ENCODE results near the gene ARIH2.
A peak's percentile ranks its signal among the peaks of the same experiment; 100 is the strongest.

The ARIH2 gene

DNA sequence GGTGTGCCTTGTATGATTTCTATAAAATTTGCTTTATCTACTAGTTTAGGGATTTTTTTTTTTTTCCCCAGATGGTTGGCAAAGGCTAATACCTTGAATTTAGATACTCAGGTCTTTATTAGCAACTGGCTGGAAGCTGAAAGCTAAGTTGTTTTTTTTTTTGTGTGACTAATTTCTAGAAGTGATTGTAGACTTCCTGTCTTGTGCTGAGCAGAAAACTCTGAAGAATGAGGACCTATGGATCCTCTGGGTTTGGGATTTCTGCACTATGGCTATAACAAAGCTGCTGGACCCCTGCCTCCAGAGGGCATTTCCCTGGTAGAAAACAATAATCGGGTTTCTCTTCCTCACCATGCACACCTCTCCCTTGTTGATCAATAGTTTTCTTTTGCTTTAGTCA lies 10.0 kb downstream of the ARIH2 start:
- no peak for DNase-seq (ENCODE audit: low read depth in 1 of 2, low spot score in 1 of 2)

DNA sequence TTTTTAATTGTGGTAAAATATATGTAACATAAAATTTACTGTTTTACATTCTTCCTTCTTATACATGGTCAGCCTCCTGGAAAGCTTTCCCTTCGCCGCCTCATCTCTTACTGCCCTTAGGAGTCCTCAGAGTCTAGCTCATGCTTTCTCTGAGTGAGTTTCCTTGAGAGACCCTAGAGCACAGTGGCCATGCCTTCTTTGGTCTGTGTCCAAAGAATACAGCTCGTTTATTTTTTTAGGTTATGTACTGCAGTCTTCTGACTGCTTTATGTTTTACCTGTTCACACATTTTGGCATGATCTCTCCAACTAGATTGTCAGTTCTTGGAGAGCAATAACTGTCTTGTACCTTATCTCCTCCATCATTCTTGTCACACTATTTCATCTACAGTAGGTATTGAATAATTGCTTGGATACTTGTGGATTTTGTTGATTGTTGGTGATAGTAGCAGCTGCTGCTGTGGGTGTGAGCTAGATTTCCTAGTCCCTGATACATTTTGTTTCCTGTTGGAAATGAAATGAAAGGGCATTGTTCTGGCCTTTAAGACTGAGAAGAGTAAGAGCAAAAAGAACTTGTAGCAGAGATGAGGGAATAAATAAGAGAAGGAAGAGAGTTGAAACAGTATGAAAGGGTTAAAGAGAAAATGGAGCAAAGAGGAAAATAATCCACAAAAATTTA lies 10.9 kb downstream of the ARIH2 start:
- no peak for DNase-seq (ENCODE audit: low read depth in 1 of 2, low spot score in 1 of 2)

DNA sequence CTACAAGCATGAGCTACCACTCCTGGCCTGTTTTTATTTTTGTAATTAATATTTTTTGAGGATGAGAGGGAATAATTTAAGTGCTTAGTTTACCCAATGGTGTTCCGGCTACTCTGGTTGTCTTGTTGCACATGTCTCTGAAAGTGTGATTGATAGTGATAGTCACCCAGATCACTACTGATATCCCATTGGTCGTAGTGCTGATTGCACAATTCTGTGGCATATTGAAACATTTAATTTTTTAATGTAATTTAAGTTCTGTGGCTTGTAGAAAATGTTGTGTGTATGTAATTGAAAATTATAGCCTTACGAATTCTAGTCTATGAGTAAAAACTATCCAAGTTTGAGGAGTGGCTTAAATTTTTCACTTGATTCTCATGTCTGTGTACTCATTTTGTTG lies 11.9 kb downstream of the ARIH2 start:
- no peak for DNase-seq (ENCODE audit: low read depth in 1 of 2, low spot score in 1 of 2)

- no peak for DNase-seq (ENCODE audit: low read depth in 1 of 2, low spot score in 1 of 2)
Observed at GRCh38 chr3:48931944-48932580, 13.4 kb downstream of the ARIH2 start.

DNA sequence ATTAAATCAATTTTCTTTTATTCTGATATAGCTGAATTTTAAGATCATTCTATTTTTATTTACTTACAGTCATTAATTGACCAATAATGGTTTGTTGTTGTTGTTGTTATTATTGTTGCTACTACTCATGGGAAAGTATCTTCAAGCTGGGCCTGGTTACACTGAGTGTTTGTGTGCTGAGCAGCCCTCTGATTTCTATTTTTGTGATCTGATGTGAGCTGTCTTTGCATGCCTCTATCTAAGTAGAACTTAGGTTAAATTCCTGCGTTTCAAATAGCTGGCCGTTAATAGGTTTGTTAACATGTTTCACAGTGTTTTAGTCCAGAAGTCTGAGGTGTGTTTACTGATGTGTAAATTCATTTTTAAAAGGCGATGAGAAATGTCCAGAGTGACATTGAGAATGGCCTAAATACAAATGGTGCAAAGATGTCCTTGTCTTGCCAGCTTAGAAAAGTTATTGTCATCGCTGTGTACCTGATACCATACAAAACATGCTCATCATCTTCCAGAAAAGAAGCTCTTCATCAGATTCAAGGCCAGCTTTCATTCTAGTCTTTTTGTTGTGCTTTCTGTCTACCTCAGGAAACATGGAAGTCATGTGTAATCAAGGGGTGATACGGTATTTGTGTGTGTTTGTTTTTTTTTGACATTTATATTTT lies 15.8 kb downstream of the ARIH2 start:
- no peak for DNase-seq (ENCODE audit: low read depth in 1 of 2, low spot score in 1 of 2)

DNA sequence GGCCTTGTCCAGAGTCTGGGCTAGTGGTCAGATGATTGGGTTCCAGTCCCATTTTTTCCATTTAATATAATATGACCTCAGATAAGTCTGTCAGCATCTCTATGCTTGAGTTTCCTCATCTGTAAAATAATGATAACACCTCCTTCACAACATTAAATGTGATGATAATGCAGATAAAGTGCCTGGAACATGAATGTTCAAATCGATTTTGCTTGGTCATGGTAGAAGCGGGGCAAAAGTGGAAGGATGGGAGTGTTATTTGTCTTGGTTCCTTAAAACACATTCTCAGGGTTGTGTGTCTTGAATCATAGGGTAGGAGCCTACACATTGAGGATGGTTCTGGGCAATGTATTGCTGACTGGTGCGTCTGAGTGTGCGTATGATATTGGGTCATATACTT lies 16.9 kb downstream of the ARIH2 start:
- DNase-seq (ENCODE audit: low read depth in 1 of 2, low spot score in 1 of 2), result no peak

GRCh38 chr3:48938156-48938555 lies 19.5 kb downstream of the ARIH2 start:
- DNase-seq (ENCODE audit: low read depth in 1 of 2, low spot score in 1 of 2), result no peak

GRCh38 chr3:48938689-48939088 lies 20.0 kb downstream of the ARIH2 start:
- no peak for DNase-seq (ENCODE audit: low read depth in 1 of 2, low spot score in 1 of 2)

- no peak for DNase-seq (ENCODE audit: low read depth in 1 of 2, low spot score in 1 of 2)
Observed at GRCh38 chr3:48945432-48945831, 26.8 kb downstream of the ARIH2 start.

DNA sequence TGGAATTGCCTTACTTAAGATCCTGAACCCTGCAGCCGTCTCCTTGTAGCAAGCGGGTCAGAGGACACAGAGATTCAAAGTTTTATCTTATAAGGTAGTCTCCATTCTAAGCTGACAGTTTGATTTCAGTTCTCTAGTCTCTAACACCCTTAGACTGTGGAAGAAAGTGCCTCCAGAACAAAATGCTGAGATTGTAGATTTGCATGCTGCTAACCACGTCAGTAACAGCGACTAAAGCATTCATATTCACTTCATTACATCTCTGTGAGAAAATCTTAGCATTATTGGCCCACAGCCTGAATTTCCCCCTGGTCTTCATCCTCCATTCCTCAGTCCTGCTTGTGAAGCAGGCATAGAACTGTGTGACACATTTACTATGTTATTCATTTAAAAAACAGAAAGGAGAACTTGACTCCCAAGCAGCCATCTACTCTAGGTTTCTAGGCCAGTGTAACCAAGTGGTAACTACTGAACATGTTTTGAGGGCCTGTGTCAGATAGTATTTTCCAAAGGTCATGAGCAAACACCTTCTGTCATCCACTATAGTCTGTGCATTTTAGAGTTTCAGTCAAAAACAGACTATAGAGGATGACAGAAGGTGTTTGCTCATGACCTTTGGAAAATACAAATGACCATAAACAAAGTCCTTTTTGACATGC lies 27.4 kb downstream of the ARIH2 start:
- DNase-seq (ENCODE audit: low read depth in 1 of 2, low spot score in 1 of 2), result no peak

DNA sequence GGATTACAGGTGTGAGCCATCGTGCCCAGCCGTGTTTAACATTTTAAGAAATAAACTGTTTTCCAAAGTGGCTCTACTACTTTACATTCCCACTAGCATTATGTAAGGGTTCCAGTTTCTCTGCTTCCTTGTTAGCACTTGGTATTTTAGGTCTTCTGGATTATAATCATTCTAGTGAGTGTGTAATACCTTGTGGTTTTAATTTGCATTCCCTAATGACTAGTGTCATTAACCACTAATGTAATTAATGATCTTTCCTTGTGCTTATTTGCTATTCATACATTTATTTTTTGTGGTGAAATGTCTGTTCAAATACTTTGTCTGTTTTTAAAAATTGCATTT lies 30.7 kb downstream of the ARIH2 start:
- DNase-seq (ENCODE audit: low read depth in 1 of 2, low spot score in 1 of 2), result no peak

GRCh38 chr3:48950051-48950450 lies 31.4 kb downstream of the ARIH2 start:
- no peak for DNase-seq (ENCODE audit: low read depth in 1 of 2, low spot score in 1 of 2)

- DNase-seq (ENCODE audit: low read depth in 1 of 2, low spot score in 1 of 2), result no peak
Observed at GRCh38 chr3:48951764-48952163, 33.1 kb downstream of the ARIH2 start.

DNA sequence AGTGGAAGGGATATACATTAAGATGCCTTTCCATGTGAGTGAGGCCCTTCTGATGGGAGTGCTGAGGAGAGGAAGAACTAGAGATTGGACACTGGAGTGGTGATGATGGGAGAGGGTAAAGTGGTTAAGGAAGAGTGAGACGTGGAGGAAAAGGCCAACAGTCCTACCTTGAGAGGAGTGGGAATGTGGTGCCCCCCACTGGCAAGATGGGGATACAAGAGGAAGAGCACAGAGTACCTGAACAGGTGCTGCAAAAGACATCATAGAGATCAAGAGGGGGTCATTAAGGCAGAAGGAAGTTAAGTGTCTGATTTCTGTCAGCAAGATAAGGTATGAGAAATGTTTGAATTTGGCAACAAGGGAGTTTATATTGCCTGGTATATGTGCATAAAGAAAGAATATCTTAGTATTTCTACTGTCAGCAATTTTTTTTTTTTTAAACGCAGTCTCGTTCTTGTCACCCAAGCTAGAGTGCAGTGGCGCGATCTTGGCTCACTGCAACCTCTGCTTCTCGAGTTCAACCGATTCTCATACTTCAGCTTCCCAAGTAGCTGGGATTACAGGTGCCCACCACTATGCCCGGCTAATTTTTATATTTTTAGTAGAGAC lies 34.0 kb downstream of the ARIH2 start:
- peak; percentile 8 to 11 for DNase-seq (ENCODE audit: low read depth in 1 of 2, low spot score in 1 of 2)

- no peak for DNase-seq (ENCODE audit: low read depth in 1 of 2, low spot score in 1 of 2)
Observed at GRCh38 chr3:48957006-48957705, 38.5 kb downstream of the ARIH2 start.

DNA sequence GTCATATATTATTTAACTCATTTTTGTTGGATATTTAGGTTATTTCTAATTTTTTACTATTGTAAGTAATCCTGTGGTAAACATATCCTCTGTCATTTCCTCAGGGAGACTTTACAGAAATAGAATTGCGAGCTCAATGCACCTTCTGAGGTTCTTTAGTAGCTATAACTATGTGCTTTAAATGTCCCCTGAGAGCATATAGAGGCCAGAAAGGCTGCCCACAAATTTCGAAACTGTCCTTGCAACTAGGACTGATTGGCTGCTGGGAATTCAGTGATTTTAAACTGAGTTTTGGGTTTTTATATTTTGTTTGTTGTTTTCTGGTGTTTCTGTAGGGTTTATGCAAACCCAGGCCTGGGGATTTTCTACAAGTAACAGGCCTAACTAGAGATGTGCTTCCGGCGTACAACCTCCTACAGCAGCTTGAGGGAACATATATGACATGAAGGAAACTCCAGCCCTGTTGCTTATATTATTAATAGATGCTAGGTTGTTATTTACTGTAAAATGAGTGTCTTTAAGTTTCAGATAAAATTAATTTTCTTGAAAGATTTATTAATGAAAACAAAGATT lies 42.3 kb downstream of the ARIH2 start:
- no peak for DNase-seq (ENCODE audit: low read depth in 1 of 2, low spot score in 1 of 2)

GRCh38 chr3:48962340-48962739 lies 43.7 kb downstream of the ARIH2 start:
- DNase-seq (ENCODE audit: low read depth in 1 of 2, low spot score in 1 of 2), result no peak

DNA sequence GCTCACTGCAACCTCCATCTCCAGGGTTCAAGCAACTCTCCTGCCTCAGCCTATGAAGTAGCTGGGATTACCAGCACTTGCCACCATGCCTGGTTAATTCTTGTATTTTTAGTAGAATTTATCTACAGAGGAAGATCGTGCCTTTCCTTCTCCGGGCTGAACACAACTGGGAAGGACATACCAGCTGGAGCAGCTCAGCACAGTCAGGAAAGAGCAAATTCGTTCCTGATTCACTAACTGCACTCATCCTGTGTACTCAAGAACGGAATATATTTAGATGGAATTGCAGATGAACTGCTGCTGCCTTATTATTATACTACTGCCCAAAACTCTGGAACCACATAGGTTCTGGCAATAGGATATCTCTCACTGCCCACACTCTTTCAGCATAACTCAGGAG lies 44.3 kb downstream of the ARIH2 start:
- no peak for DNase-seq (ENCODE audit: low read depth in 1 of 2, low spot score in 1 of 2)

DNA sequence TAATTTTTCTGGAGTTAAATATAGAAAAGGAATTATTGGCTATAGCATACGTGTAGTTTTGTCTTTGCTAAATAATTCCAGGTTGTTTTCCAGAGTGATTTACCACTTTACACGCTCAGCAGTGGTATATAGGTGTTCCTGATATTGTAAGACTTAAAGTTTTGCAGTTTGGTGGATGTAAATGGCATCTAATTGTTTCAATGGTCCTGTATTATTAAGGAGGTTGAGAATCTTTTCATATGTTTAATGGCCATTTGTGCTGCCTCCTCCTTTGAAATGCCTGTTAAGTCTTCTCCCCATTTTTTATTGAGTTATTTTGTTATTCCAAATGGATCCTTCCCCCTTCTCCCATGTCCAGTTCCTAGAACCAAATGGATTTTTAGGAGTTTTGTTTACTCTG lies 44.9 kb downstream of the ARIH2 start:
- no peak for DNase-seq (ENCODE audit: low read depth in 1 of 2, low spot score in 1 of 2)

- no peak for DNase-seq (ENCODE audit: low read depth in 1 of 2, low spot score in 1 of 2)
Observed at GRCh38 chr3:48966367-48966766, 47.7 kb downstream of the ARIH2 start.

- DNase-seq (ENCODE audit: low read depth in 1 of 2, low spot score in 1 of 2), result no peak
Observed at GRCh38 chr3:48966876-48967361, 48.3 kb downstream of the ARIH2 start.

All from activated T-helper 1 cell treated with anti-CD3 and anti-CD28 coated beads, Interleukin-2, amount 50 U/mL, for 16 hours (primary cell).